Prostate gland (tissue), 2 donors: Measurements from ENCODE around the gene CLIC5.

Experiments
- POLR2A ChIP-seq: fragments of 450-650 bp; IDR thresholded peaks from one replicate; pipeline ENCODE4 v1.6.1; 2016; ENCODE audit warnings: antibody characterized with exemption, mild to moderate bottlenecking
- TF ChIP-seq, protein P1 (sequence below), 4 experiments: fragments of 200-600 bp in 2 of 4; fragments of 450-650 bp in 2 of 4; sonication (generic) in 2 of 4; IDR thresholded peaks; 1 replicate in 3 of 4; 2 replicates in 1 of 4; pipeline ENCODE4 v1.5.1; 2016 to 2019; ENCODE audit warnings: antibody characterized with exemption in 4 of 4, mild to moderate bottlenecking in 2 of 4, moderate library complexity in 2 of 4

- TF ChIP-seq, protein P1, sequence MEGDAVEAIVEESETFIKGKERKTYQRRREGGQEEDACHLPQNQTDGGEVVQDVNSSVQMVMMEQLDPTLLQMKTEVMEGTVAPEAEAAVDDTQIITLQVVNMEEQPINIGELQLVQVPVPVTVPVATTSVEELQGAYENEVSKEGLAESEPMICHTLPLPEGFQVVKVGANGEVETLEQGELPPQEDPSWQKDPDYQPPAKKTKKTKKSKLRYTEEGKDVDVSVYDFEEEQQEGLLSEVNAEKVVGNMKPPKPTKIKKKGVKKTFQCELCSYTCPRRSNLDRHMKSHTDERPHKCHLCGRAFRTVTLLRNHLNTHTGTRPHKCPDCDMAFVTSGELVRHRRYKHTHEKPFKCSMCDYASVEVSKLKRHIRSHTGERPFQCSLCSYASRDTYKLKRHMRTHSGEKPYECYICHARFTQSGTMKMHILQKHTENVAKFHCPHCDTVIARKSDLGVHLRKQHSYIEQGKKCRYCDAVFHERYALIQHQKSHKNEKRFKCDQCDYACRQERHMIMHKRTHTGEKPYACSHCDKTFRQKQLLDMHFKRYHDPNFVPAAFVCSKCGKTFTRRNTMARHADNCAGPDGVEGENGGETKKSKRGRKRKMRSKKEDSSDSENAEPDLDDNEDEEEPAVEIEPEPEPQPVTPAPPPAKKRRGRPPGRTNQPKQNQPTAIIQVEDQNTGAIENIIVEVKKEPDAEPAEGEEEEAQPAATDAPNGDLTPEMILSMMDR (IDR thresholded peaks at IDR 0.05), result no peak
- no peak for TF ChIP-seq POLR2A
These were observed 36.3 kb upstream of the CLIC5 start for GRCh38 chr6:46051962-46052361.
